RKO (cell line): ENCODE measurements around the gene IPP.
"Not testable (repeated sequence)": the region's sequence is repeated elsewhere in the genome, so short reads cannot be mapped to it uniquely, and the experiment has no call there.

ENCODE experiments used
- DNase-seq: peaks from one replicate; pipeline ENCODE4 v3.0.0-alpha.2; 2016; ENCODE audit warnings: low spot score

The IPP gene

DNA sequence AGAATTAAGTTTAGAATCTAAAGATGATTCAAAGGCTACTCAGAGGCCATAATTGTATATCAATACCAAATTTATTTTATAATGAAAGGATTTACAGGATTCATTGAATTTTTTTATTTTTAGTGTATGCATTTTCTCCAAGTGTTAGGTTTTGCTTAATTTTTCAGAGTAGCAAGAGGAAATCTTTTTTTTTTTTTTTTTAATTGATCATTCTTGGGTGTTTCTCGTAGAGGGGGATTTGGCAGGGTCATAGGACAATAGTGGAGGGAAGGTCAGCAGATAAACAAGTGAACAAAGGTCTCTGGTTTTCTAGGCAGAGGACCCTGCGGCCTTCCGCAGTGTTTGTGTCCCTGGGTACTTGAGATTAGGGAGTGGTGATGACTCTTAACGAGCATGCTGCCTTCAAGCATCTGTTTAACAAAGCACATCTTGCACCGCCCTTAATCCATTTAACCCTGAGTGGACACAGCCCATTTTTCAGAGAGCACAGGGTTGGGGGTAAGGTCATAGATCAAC, 10.8 kb downstream of the IPP start:
- not testable (repeated sequence) for DNase-seq

DNA sequence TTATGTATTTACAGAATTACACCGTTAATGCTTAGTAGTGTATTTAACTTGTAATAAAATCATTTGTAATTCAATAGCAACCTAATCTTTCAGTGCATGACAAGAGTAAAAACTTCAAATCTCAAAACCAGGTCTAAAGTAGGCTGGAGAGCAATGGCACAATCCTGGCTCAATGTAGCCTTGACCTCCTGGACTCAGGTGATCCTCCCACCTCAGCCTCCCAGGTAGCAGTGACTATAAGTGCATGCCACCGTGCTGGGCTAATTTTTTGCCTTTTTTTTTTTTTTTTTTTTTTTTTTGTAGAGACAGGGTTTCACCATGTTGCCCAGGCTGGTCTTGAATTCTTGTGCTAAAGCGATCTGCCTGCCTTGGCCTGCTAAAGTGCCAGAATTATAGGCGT, 11.3 kb downstream of the IPP start:
- no peak for DNase-seq

DNA sequence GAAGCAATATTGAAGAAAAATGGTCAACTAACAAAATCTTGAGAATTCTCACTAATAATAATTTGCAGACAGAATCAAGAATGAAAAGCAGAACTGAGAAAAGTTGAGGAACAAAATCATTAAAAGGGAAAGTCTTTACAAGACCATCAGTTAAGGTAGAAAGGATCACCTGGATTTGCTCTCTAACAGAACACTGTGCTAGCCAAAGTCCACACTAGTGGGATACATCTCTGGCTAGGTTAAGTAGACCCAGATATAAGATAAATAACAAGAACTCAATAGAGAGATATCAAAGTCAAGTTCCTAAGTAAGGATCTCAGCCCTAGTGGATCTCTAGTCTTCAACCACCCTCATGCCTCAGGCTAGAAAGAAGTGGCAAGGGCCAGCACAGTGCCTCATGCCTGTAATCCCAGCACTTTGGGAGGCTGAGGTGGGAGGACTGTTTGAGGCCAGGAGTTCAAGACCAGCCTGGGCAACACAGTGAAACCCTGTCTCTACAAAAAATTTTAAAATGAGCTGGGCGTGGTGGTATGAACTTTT, 19.6 kb downstream of the IPP start:
- DNase-seq, result no peak

DNA sequence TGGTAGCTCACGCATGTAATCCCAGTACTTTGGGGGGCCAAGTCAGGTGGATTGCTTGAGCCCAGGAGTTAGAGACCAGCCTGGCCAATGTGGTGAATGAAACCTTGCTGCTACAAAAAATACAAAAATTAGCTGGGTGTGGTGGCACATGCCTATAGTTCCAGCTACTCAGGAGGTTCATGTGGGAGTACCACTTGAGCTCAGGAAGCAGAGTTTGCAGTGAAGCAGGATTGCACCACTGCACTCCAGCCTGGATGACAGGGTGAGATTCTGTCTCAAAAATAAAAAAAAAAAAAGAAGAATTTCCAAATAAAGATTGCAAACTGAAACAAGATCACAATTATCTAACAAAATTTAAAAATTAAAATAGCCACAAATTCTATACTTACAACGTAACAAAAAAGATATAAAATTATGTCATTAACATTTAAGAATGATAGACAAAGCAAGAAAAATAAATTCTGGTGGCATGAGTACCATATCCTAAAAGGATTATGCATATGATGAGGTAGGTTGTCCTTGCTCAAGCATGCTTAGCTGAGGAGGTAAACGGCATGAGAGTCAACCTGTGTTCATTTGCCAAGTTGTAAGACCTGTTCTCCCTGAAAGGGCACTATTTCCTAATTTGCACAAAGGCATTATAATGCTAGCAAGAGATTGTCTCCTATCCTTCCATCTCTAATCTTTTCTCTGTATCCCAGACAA, 20.2 kb downstream of the IPP start:
- DNase-seq, result no peak

DNA sequence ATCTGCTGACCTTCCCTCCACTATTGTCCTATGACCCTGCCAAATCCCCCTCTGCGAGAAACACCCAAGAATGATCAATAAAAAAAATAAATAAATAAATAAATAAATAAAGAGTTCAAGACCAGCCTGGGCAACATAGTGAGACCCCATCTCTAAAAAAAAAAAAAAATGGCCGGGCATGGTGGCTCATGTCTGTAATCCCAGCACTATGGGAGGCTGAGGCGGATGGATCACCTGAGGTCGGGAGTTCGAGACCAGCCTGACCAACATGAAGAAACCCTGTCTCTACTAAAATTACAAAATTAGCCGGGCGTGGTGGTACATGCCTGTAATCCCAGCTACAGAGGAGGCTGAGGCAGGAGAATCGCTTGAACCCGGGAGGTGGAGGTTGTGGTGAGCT, 24.4 kb downstream of the IPP start:
- not testable (repeated sequence) for DNase-seq

DNA sequence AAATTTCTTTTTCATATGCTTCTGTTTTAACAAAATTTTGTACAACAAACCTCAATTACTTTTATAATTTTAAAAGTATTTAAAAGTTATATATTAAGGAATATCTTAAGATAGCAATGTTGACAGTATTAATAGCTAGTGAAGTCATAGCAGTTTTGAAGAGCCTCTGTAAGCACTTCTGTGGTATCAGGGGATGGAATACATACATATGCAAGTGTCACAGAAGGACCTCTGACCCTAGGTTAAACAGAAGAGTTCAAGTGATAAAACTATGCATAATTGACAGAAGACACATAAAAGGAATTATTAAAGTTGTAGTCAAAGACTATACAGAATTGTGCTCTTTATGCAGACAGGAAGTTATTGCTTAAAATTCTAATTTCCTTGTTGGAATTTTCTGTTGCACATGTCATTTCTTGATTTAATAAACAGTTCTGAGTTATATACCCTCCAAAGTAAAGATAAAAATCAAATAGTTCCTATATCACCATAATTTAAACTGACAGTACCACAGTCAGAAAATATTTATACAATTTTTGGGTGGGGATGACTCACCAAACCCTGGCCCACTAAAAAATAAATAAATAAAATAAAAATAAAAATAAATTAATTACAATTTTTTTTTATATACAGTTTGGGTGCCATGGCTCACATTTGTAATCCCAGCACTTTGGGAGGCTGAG, 27.1 kb downstream of the IPP start:
- no peak for DNase-seq

DNA sequence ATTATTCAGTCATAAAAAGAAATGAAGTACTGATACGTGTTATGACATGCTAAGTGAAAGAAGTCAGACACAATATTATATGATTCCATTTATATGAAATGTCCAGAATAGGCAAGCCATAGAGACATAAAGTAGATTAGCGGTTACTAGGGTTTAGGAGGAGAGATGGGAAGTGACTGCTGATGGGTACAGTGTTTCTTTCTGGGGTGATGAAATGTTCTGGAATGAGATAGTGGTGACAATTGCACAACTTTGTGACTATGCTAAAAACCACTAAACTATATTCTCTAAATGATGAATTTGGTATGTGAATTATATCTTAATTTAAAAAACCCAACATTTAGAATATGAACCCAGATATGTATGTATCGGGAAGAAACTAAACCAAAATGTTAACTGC, 27.6 kb downstream of the IPP start:
- no peak for DNase-seq

DNA sequence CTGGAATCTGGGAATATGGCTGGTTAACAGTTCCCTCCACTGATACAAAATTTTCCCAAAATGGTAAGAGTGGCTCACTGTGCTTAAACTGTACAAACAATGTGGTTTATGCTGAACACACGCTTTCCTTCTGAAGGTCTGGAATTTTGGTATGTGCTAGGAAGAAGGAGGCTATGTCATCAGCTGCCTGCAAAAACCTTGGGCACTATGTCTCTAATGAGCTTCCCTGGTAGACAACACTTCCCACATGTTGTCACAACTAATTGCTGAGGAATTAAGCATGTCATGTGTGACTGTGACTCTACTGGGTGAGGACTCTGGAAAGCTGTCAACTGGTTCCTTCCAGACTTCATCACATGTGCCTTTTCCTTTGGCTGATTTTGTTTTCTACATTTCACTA, 29.2 kb downstream of the IPP start:
- no peak for DNase-seq

DNA sequence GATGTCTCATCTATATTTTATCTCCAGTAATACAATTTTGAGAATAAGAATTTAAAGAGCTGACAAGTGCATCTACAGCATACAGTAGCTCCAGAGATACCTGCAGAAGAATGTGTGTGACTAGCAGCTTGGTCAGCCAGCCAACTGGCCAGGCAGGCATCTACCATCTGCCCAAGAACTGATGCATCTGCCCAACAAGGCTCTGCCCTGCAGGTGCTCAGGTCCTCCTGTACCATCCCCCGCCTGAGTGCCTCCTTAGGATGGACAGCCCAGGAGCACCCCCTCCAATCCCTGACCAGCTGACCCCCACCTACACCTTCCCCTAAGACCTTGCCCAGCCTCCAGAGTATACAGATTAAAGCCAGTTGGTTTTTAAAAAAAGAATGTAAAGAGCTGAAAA, 32.2 kb downstream of the IPP start:
- DNase-seq, result no peak

DNA sequence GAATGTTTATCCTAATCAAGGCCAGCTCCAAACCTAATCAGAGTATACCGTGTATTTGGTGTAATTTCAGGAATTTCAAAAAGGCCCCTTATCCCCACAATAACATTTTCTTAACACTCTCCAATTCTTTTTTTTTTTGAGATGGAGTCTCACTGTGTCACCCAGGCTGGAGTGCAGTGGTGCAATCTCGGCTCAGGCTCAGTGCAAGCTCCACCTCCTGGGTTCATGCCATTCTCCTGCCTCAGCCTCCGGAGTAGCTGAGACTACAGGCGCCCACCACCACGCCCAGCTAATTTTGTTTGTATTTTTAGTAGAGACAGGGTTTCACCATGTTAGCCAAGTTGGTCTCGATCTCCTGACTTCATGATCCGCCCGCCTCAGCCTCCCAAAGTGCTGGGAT, 33.1 kb downstream of the IPP start:
- not testable (repeated sequence) for DNase-seq

DNA sequence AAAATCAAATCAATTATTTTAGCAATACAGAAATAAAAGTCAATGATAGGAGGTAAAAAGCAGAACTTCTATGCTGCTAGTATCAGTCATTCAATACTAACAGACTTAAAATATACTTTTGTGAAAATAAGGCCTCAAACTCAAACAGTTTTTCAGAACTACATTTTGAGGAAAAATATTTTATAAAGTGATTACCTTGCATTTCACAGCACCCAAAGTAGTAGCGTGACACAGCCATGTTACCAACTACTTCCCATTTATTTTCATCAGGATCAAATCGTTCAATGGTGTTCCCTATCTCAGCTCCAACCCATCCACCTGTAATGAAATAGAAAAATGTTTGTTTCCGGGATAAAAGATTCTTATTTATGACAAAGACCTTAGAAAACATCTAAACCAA, 33.8 kb downstream of the IPP start:
- no peak for DNase-seq

DNA sequence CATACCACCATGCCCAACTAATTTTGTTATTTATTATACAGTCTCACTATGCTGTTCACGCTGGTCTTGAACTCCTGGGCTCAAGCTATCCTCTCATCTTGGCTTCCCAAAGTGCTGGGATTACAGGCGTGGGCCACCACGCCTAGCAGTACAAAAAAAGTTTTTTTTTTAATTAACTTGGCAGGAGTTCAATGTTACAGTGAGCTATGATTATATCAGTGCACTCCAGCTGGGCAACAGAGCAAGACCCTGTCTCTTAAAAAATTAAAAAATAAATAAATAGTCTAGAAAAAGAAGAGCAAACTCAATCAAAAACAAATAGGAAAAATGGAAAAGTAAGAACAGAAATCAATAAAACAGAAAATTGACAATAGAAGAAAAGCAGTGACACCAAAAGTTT, 36.7 kb downstream of the IPP start:
- no peak for DNase-seq

DNA sequence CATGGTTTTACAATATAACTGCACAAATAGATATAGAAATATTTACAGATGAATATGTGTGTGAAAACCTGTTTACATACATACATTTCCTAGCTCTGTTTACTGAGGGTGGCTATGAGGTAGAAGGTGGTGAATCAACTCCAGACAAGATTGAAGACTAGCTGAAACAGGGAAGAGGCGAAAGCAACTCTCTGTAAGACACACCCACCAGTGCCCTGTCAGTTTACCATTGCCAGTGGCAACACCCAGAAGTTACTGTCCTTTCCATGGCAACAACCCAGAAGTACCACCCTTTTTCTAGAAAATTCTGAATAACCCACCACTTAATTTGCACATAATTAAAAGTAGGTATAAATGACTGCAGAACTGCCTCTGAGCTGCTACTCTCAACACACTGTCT, 45.8 kb downstream of the IPP start:
- DNase-seq, result no peak

DNA sequence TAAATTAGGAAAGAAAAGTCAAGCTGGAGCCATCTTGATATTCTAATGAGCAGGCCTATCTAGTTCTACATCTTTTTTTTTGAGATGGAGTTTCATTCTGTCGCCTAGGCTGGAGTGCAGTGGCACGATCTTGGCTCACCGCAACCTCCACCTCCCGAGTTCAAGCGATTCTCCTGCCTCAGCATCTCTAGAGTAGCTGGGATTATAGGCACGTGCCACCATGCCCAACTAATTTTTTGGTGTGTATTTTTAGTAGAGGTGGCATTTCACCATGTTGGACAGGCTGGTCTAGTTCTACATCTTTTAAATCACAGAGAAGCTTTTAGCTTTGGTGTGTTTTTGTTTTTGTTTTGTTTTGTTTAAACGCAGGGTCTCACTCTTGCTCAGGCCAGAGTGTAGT, 55.6 kb downstream of the IPP start:
- DNase-seq, result no peak

DNA sequence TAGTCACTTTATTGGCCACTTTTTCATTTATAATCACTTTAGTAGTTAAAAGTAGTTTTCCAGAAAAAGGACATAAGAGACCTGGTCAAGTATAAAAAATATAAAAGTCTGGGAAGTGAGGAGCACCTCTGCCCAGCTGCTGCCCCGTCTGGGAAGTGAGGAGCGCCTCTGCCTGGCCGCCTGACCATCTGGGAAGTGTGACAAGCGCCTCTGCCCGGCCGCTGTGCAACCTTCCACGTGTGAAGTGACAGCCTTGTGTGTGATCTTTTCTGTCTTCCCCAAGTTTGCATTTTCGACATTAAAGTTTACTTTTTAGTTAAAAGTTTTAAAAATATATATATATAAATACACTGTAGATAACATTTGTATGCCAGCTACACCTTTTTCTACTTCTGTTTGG, 56.6 kb downstream of the IPP start:
- DNase-seq, result not testable (repeated sequence)

DNA sequence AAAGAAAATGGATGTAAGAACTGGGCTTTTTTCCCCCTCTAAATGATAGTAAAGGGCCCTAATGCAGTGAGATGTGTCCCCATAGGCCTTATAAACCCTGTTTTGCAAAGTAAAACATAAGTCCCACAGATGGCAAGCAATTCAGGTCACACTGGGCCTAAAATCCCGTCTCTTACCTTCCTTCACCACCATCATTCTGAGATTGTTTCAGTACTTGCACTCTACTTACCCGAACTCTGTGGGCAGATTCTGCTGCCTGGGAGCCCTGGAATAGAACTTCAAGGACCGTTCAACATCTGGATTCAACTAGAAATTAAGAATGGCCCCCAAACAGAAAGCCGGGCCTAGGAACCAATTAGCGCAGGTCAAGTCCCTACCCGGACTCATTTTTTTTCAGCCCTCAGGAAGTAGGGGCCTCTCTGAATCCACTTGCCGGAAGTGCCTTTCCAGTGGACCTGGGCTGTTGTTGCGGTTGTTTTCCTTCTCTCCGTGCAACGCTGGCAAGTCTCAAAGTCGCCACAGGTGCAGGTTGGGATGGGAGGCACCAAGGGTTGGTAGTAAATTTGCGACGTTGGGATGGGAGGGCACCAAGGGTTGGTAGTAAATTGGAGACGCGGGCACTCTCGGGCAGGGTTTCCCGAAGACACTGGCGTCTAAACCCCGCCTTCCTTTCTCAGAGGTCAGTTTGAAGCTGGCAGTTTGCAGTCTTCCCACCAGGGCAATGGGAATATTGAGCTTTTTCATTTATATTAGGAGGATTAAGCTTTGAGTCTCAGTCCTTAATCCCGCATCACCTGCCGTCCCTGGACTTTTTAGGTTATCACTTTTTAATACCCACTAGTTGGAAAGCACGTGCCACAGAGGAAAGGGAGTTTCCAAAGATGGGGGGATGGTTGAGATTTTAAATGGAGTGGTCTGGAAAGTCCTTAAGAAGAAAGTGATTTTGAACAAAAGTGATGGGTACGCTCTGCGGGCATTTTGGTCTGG, 62.4 kb downstream of the IPP start, which contains the start of gene TMEM69:
Gene TMEM69, plus strand, starts transcription at position 428 of the 987 bp plus-strand sequence. CDS start 2,888 bp downstream, outside the sequence.
- peak; percentile 93 for DNase-seq

DNA sequence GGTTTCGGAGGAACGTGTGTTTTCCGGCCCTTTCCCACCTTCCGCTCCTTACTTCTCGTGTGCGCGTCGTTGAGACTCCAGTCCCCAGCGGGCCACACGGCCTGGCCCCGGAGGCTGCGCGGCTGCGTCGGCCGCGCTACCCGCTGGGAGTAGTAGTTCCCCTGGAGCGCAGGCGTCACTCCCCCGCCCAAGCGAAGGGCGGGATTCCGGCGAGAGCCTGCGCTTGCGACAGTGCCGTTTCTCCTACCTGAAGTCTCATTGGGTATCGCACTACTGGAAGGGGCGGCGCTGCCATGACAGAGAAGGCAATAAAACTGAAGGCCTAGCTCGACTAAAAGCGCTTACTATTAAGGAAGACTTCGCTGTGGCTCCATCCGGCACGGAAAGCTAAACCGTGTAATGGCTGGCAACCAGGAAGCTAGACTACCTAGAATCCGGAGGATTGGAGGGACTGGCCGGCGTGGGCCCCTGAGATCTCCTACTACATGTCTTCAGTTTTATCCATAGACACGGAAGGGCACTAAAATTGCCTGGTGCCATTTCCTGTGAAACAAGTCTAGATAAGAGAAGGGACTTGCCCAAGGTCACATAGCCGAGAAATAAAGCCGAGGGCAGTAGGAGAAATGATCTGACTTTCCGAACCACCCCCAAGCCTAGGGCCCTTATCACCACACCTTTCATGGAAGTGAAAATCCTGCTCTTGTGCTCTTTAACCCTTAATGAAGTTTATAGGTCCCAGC, 63.3 kb downstream of the IPP start:
- DNase-seq, result peak; percentile 99

DNA sequence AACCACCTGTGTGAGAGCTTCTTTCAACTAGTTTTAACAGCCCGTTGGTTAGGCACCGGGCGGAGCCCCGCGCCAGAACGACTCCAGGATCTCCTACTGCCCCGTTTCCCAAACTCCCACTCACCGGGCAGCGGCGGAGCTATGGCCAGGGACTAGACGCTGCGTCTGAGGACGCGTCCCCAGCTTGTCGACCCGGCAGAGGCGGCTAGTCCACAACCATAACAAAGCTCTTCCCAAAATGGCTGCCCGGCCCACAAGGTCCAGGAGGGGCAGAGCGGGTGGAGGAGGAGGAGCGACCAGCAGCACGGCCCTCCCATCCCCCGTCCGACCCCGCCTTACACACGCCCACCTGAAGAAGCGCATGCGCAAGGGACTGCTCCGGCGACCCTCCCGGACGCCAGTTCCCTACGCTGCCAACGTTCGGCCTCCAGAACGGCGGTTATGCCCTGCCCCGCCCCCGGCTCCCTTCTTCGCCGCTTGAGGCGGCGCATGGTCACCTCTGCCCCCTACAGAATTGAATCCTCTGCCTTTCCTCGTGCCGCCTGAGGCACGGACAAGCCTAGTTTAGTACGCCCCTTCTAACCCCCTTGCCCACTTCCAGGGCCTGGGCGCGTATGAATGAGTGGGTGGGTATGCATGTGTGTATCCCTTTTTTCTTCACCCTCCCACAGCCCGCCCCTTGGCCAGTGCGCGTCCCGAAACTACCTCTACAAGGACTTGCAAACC, 64.0 kb downstream of the IPP start, which contains the start of gene GPBP1L1:
Gene GPBP1L1, minus strand, starts transcription at position 246 of the 726 bp plus-strand sequence. CDS start 27,446 bp downstream, outside the sequence.
- peak; percentile 96 for DNase-seq

DNA sequence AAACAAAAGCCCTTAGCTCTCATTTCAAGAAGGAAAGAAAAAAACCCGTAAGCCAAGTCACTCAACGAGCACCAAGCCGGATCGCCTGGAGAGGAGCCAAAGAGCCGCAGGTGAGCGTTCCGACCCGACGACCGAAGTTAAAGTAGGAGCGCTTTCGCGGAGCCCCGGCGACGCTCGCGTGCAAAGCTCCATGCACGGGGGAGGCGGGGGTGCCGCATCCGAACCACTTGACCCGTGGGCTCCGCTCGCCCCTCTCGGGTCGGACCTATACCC, 64.5 kb downstream of the IPP start:
- peak; percentile 52 for DNase-seq

DNA sequence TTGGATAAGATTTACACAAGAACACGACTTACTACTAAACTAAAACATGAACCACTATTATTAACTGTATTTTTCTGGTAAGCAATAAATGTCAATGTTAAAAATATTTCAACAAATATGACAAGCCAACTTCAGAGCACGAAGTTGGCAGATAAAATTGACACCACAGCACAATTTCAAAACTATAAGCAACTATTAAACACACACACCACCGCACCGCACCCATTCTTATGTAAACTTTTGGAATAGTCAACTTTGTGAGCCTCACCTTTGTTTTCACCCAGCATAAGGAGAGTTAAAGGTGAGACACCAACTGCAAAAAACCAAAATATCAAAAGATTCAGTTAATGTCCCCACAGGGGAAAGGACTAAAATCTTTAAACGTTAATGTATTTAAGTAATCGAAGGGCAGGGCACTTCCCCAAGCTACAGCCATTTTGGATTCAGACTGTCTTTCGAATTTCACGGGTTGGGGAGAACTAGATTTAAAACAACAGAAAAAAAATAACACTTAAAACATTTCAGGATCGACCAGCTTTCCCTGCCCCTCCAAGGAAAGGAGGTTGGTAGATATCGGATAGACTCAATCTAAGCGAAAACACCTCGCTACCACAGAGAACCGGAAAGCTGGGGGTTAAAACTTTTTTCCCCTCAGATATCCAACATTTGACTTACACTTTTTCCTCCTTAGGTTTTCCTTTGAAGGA, 65.0 kb downstream of the IPP start:
- peak; percentile 30 for DNase-seq
